Measurements from ENCODE around the gene BDNF. TPM values are rescaled to one million over a fixed set of nuclear protein-coding genes. Genes with fewer than 3 reads are reported as not detected.

Gene BDNF
- total RNA-seq, 2 donors from 2014 or later = 0.10 to 0.40 TPM

GRCh38 chr11:27611947-27612455 lies 88.3 kb downstream of the BDNF start:
- H3K9ac ChIP-seq (ENCODE audit: low read depth in 2 of 2, low read length in 2 of 2) = no peak overlapping the region
- no peaks in the 10 kb centered on the region for H3K9me3 ChIP-seq
- no peak overlapping the region for H3K27ac ChIP-seq
- H3K4me3 ChIP-seq = no peak overlapping the region
- no peaks in the 10 kb centered on the region for H3K4me1 ChIP-seq
- TF ChIP-seq CTCF (IDR thresholded peaks at IDR 0.05) = no peak
- no peaks in the 10 kb centered on the region for H3K36me3 ChIP-seq
- intact Hi-C loops (cut with DNase I) = no loop called here
- no peak for DNase-seq
- no peaks in the 10 kb centered on the region for H3K27me3 ChIP-seq

- TF ChIP-seq CTCF (IDR thresholded peaks at IDR 0.05) = no peak
- no peaks in the 10 kb centered on the region for H3K4me1 ChIP-seq
- intact Hi-C loops (cut with DNase I) = no loop called here
- H3K4me3 ChIP-seq = no peak overlapping the region
- H3K9ac ChIP-seq (ENCODE audit: low read depth in 2 of 2, low read length in 2 of 2) = no peak overlapping the region
- H3K27me3 ChIP-seq = no peaks in the 10 kb centered on the region
- no peak overlapping the region for H3K27ac ChIP-seq
- H3K36me3 ChIP-seq = no peaks in the 10 kb centered on the region
- H3K9me3 ChIP-seq = no peaks in the 10 kb centered on the region
- no peak for DNase-seq
These were observed 88.9 kb downstream of the BDNF start for GRCh38 chr11:27611390-27611789.

- no peaks in the 10 kb centered on the region for H3K4me1 ChIP-seq
- no peak for TF ChIP-seq CTCF (IDR thresholded peaks at IDR 0.05)
- intact Hi-C loops (cut with DNase I) = no loop called here
- no peaks in the 10 kb centered on the region for H3K36me3 ChIP-seq
- no peak for DNase-seq
- no peak overlapping the region for H3K27ac ChIP-seq
- H3K9me3 ChIP-seq = no peaks in the 10 kb centered on the region
- no peak overlapping the region for H3K9ac ChIP-seq (ENCODE audit: low read depth in 2 of 2, low read length in 2 of 2)
- no peak overlapping the region for H3K4me3 ChIP-seq
- no peaks in the 10 kb centered on the region for H3K27me3 ChIP-seq
These were observed 89.3 kb downstream of the BDNF start for GRCh38 chr11:27610946-27611345.

- Histone ChIP-seq H3K9me3 (no peaks in the 10 kb centered on the region), H3K9ac (ENCODE audit: low read depth in 2 of 2, low read length in 2 of 2) (no peak overlapping the region), H3K4me3 (no peak overlapping the region), H3K36me3 (no peaks in the 10 kb centered on the region), H3K27ac (no peak overlapping the region), H3K4me1 (no peaks in the 10 kb centered on the region), H3K27me3 (no peaks in the 10 kb centered on the region)
- intact Hi-C loops (cut with DNase I) = no loop called here
- no peak for TF ChIP-seq CTCF (IDR thresholded peaks at IDR 0.05)
- DNase-seq = no peak
These were observed 90.0 kb downstream of the BDNF start for GRCh38 chr11:27610280-27610679.

- TF ChIP-seq CTCF (IDR thresholded peaks at IDR 0.05) = no peak
- Histone ChIP-seq H3K4me3 (no peak overlapping the region), H3K4me1 (no peaks in the 10 kb centered on the region), H3K27me3 (no peaks in the 10 kb centered on the region), H3K9ac (ENCODE audit: low read depth in 2 of 2, low read length in 2 of 2) (no peak overlapping the region), H3K36me3 (no peaks in the 10 kb centered on the region), H3K9me3 (no peaks in the 10 kb centered on the region), H3K27ac (no peak overlapping the region)
- intact Hi-C loops (cut with DNase I) = no loop called here
- DNase-seq = no peak
These were observed 91.3 kb downstream of the BDNF start for GRCh38 chr11:27608951-27609350.

Data from colonic mucosa (tissue), 4 donors.